DMS 273 (cell line): ENCODE results near the gene TRAFD1.

ENCODE experiments used
- DNase-seq: peaks from one replicate; lab custom pipeline; 2025; ENCODE audit not compliant: unreplicated experiment; lab: John Stamatoyannopoulos, UW

Gene TRAFD1

GRCh38 chr12:112115259-112116045, 9.9 kb upstream of the TRAFD1 start:
- no peak for DNase-seq

GRCh38 chr12:112116232-112117060, 8.9 kb upstream of the TRAFD1 start:
- peak; percentile 82 for DNase-seq

DNA sequence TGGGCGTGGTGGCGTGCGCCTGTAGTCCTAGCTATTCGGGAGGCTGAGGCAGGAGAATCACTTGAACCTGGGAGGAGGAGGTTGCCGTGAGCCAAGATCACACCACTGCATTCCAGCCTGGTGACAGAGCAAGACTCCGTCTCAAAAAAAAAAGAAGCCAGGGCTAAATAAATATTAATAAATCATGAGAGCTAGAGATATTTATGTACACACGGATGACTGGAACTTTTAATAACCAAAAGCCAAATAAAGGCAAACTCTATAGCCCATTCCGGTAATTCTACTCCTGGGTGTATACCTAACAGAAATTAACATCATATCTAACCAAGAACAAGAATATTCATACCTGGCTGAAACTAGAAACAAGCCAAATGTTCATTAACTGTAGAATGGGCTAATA, 7.7 kb upstream of the TRAFD1 start:
- DNase-seq: no peak

- peak; percentile 90 for DNase-seq
These were observed 3.4 kb upstream of the TRAFD1 start for GRCh38 chr12:112121780-112122565.

DNA sequence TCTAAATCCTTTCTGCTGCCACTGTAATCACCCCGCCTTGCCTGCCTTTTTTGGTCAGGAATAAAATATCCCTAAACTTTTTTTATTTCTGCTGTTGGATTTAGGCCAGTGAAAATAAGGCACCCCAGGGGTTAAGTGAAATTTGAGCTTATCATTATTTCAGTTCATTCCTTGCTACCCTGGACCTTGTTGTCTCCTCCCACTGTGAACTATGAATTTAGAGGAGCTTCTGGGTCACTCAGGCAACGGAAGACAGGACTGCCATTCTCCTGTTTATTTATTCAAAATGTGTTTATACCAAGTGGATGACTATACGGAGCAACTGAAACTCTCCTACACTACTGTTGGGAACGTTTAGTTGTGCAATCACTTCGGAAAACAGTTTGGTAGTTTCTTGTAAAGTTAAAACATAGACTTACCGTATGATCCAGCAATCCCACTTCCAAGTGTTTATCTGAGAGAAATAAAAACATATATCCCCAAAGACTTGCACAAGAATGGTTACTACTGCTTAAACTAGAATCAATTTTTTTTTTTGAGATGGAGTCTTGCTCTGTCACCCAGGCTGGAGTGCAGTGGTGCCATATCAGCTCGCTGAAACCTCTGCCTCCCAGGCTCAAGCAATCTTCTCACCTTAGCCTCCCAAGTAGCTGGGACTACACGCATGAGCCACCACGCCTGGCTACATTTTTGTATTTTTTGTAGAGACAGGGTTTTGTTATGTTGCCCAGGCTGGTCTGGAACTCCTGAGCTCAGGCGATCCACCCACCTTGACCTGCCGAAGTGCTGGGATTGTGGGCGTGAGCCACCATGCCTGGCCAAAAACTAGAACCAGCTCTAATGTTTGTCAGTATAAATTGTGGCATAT, 2.3 kb upstream of the TRAFD1 start:
- DNase-seq: peak; percentile 46

GRCh38 chr12:112124918-112125249, 476 bp upstream of the TRAFD1 start:
- DNase-seq: no peak

DNA sequence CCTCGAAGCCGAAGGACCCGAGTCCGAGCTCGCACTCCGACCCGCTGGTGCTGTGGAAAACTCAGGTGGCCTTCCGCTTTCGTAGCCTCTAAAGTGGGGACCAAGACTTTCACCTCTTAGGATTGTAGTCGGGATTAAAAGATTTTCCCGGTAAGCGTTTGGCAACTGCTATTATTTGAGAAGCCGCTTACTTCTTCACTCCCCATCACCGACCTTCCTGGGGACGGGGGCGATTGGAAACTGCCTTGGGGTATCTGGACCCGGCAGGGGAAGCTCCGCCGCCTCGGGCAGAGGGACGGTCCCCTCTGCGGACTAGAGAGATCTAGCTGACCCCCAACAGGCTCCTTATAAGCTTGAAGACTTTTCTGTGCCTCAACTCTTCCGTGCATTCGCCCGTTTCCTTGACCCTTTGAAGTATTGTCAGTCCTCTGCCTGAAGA, 659 bp downstream of the TRAFD1 start:
- DNase-seq: peak; percentile 26

GRCh38 chr12:112126911-112127310, 1.6 kb downstream of the TRAFD1 start:
- no peak for DNase-seq

- no peak for DNase-seq
These were observed 5.2 kb downstream of the TRAFD1 start for GRCh38 chr12:112130441-112130998.

DNA sequence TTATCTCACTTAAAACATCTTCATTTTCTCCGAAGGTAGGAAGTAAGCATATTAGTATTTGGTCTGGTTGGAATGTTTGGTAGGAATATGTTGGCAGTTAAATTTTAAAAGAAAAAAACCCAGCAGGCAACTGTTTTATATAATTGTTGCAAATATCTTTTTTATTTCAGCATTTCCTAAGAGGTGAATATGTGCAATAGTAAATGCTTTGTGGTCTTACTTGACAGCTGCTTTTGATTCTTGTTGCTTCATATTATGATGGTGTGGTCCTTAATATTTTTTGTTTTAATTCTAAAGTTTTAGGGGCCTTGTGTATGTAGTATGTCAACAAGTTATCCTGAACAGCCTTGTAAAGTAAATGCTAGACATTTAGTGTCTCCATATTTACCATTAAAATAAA, 6.3 kb downstream of the TRAFD1 start:
- DNase-seq: no peak

DNA sequence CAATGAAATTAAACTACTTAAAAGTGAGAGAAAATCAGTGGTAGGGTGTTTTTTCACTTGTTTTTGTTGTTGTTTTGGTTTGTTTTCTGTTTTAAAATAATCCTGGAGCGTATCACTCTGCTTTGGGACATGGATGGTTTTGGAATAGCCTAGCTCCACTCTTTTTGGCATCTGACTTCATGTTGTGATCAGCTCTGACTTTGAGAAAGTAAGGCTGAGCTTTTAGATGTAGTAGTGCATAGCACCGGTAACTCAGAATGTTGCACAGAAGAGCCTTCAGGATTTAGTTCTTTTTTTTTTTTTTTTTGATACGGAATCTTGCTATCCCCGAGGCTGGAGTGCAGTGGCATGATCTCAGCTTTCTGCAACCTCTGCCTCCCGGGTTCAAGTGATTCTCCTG, 8.1 kb downstream of the TRAFD1 start:
- no peak for DNase-seq

GRCh38 chr12:112134731-112135130, 9.4 kb downstream of the TRAFD1 start:
- no peak for DNase-seq

DNA sequence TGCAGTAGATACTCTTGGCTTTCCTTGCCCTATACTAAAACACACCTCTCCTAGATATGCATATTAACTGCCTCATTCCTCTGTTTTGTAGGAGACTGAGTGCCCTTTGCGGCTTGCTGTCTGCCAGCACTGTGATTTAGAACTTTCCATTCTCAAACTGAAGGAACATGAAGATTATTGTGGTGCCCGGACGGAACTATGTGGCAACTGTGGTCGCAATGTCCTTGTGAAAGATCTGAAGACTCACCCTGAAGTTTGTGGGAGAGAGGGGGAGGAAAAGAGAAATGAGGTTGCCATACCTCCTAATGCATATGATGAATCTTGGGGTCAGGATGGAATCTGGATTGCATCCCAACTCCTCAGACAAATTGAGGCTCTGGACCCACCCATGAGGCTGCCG, 15.4 kb downstream of the TRAFD1 start:
- DNase-seq: no peak

GRCh38 chr12:112146123-112146522, 20.8 kb downstream of the TRAFD1 start:
- no peak for DNase-seq

DNA sequence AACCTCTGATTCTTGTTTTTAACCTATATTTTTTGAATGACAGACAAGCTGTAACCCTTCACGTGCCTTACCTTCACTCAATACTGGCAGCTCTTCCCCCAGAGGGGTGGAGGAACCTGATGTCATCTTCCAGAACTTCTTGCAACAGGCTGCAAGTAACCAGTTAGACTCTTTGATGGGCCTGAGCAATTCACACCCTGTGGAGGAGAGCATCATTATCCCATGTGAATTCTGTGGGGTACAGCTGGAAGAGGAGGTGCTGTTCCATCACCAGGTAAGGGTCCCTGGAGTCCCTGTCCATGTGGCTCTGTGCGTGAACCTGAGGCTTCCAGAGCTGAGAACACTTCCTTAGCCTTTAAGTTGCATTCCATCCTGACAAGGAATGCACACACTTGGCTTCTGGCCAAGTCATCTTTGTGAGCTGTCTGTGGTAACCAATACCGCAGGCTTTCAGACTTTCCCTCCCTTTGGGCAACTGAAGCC, 22.7 kb downstream of the TRAFD1 start:
- no peak for DNase-seq

- no peak for DNase-seq
These were observed 24.2 kb downstream of the TRAFD1 start for GRCh38 chr12:112149596-112149995.

DNA sequence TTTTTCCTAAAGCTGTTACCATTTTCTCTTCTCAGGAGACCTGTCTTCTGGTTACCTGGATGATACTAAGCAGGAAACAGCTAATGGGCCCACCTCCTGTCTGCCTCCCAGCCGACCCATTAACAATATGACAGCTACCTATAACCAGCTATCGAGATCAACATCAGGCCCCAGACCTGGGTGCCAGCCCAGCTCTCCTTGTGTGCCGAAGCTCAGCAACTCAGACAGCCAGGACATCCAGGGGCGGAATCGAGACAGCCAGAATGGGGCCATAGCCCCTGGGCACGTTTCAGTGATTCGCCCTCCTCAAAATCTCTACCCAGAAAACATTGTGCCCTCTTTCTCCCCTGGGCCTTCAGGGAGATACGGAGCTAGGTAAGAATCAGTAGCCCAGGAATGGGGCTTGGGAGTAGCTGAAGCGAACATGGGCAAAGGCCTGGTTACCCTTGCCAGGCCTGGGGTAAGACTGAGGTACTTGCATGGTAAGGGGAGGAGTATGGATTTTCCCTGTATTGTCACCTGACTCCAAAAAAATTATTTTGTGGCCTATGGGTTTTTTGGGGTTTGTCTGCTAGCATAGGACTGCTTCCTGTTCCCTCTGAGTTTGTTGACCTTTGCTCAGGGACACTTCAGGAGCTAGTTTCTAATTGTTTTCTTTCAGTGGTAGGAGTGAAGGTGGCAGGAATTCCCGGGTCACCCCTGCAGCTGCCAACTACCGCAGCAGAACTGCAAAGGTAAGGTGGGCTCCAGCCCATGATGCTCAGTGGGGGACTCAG, 26.6 kb downstream of the TRAFD1 start:
- DNase-seq: no peak

- DNase-seq: no peak
These were observed 28.0 kb downstream of the TRAFD1 start for GRCh38 chr12:112153181-112153892.

DNA sequence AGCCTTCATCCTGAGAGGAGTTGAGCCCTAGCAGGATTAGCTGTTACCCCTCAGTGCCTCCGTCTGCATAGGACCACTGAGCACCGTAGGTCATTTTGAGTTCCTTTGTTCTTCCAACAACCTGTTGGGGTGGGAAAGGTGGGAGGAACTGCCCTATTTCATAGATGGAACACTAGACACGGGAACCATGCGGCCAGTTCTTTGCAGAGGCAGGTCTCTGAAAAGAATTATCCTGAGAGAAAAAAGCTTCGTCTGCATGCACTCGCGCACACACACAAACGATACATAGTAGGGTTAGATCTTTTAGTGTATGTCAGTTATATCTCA, 28.5 kb downstream of the TRAFD1 start:
- no peak for DNase-seq
